ENCODE measurements around the gene YAF2. TPM values are rescaled to one million over a fixed set of nuclear protein-coding genes. Genes with fewer than 3 reads are reported as not detected.
A peak's percentile ranks its signal among the peaks of the same experiment; 100 is the strongest.

Gene YAF2
- total RNA-seq, 1 donor from 2014 or later = 22.4 TPM

- no peak for DNase-seq (ENCODE audit: low spot score)
- no peaks in the 10 kb centered on the region for H3K27me3 Mint-ChIP-seq (ENCODE audit: insufficient read depth, low read depth)
These were observed 109.7 kb downstream of the YAF2 start for GRCh38 chr12:42128327-42128726.

GRCh38 chr12:42126963-42127362 is 111.1 kb downstream of the YAF2 start:
- H3K79me2 ChIP-seq (ENCODE audit: low read depth) = peaks cover 77% of the 10 kb centered on the region

More at GRCh38 chr12:42128327-42128726, 109.7 kb downstream of the YAF2 start:
- no peaks in the 10 kb centered on the region for H3K9me3 ChIP-seq (ENCODE audit: low read depth)
- Mint-ChIP-seq H3K4me3 (no peak overlapping the region), H3K4me1 (peaks cover 7% of the 10 kb centered on the region), H3K27ac (no peak overlapping the region), H3K9me3 (peaks cover 4% of the 10 kb centered on the region), H3K36me3 (peaks cover 2% of the 10 kb centered on the region)
- H3K27ac ChIP-seq = no peak overlapping the region
- H3K9ac ChIP-seq = no peak overlapping the region
- no peak overlapping the region for H3K4me2 ChIP-seq
- H2AFZ ChIP-seq (replicated peaks) = no peak overlapping the region
- H3K4me1 ChIP-seq = peaks cover 14% of the 10 kb centered on the region
- H4K20me1 ChIP-seq (ENCODE audit: low read depth) = peaks cover 9% of the 10 kb centered on the region
- no peaks in the 10 kb centered on the region for H3K36me3 ChIP-seq
- TF ChIP-seq EZH2phosphoT487 (IDR thresholded peaks at IDR 0.05) (no peak), EZH2 (IDR thresholded peaks at IDR 0.05) (no peak), CTCF (IDR thresholded peaks at IDR 0.05) (no peak)
- H3F3A ChIP-seq (ENCODE audit: low read depth) = peaks cover 13% of the 10 kb centered on the region
- H3K4me3 ChIP-seq = no peak overlapping the region
- H3K27me3 ChIP-seq = no peaks in the 10 kb centered on the region
- H3K79me2 ChIP-seq (ENCODE audit: low read depth) = peaks cover 76% of the 10 kb centered on the region

GRCh38 chr12:42125388-42125767 is 112.7 kb downstream of the YAF2 start:
- Mint-ChIP-seq H3K36me3 (peaks cover 5% of the 10 kb centered on the region), H3K9me3 (no peaks in the 10 kb centered on the region), H3K27me3 (ENCODE audit: insufficient read depth, low read depth) (no peaks in the 10 kb centered on the region), H3K4me1 (peaks cover 4% of the 10 kb centered on the region), H3K27ac (no peak overlapping the region), H3K4me3 (no peak overlapping the region)
- Histone ChIP-seq H3K4me1 (peaks cover 14% of the 10 kb centered on the region), H3K9ac (no peak overlapping the region), H3K36me3 (no peaks in the 10 kb centered on the region), H3K27ac (peak overlapping the region; percentile 54), H4K20me1 (ENCODE audit: low read depth) (peaks cover 9% of the 10 kb centered on the region), H3K9me3 (ENCODE audit: low read depth) (no peaks in the 10 kb centered on the region), H2AFZ (replicated peaks) (no peak overlapping the region), H3F3A (ENCODE audit: low read depth) (peaks cover 13% of the 10 kb centered on the region), H3K4me3 (no peak overlapping the region), H3K27me3 (no peaks in the 10 kb centered on the region), H3K4me2 (no peak overlapping the region), H3K79me2 (ENCODE audit: low read depth) (peaks cover 77% of the 10 kb centered on the region)
- no peak for DNase-seq (ENCODE audit: low spot score)
- TF ChIP-seq CTCF (IDR thresholded peaks at IDR 0.05) (no peak), EZH2phosphoT487 (IDR thresholded peaks at IDR 0.05) (no peak), EZH2 (IDR thresholded peaks at IDR 0.05) (no peak)

More at GRCh38 chr12:42126963-42127362, 111.1 kb downstream of the YAF2 start:
- no peak for DNase-seq (ENCODE audit: low spot score)
- no peak overlapping the region for H3K4me3 Mint-ChIP-seq
- no peaks in the 10 kb centered on the region for H3K27me3 ChIP-seq
- no peak overlapping the region for H3K27ac ChIP-seq
- H3K36me3 ChIP-seq = no peaks in the 10 kb centered on the region
- no peaks in the 10 kb centered on the region for H3K27me3 Mint-ChIP-seq (ENCODE audit: insufficient read depth, low read depth)
- H3K4me1 ChIP-seq = peaks cover 14% of the 10 kb centered on the region
- H3F3A ChIP-seq (ENCODE audit: low read depth) = peaks cover 13% of the 10 kb centered on the region
- no peak overlapping the region for H3K9ac ChIP-seq
- no peaks in the 10 kb centered on the region for H3K9me3 ChIP-seq (ENCODE audit: low read depth)
- H3K36me3 Mint-ChIP-seq = no peaks in the 10 kb centered on the region
- H3K4me1 Mint-ChIP-seq = peaks cover 7% of the 10 kb centered on the region
- no peak overlapping the region for H3K4me2 ChIP-seq
- H4K20me1 ChIP-seq (ENCODE audit: low read depth) = peaks cover 9% of the 10 kb centered on the region
- no peak overlapping the region for H3K4me3 ChIP-seq
- H3K9me3 Mint-ChIP-seq = no peaks in the 10 kb centered on the region
- no peak overlapping the region for H2AFZ ChIP-seq (replicated peaks)
- H3K27ac Mint-ChIP-seq = no peak overlapping the region
- no peak for TF ChIP-seq EZH2phosphoT487 (IDR thresholded peaks at IDR 0.05)
- TF ChIP-seq EZH2 (IDR thresholded peaks at IDR 0.05) = no peak

GRCh38 chr12:42124764-42125387 is 113.2 kb downstream of the YAF2 start:
- TF ChIP-seq EZH2phosphoT487 (IDR thresholded peaks at IDR 0.05) (no peak), EZH2 (IDR thresholded peaks at IDR 0.05) (no peak), CTCF (IDR thresholded peaks at IDR 0.05) (no peak)
- Histone ChIP-seq H2AFZ (replicated peaks) (no peak overlapping the region), H3K36me3 (no peaks in the 10 kb centered on the region), H3K9me3 (ENCODE audit: low read depth) (no peaks in the 10 kb centered on the region), H3K4me1 (peaks cover 14% of the 10 kb centered on the region), H3K27ac (peak overlapping the region; percentile 54), H3F3A (ENCODE audit: low read depth) (peaks cover 13% of the 10 kb centered on the region), H4K20me1 (ENCODE audit: low read depth) (peaks cover 9% of the 10 kb centered on the region), H3K79me2 (ENCODE audit: low read depth) (peaks cover 76% of the 10 kb centered on the region), H3K4me2 (no peak overlapping the region), H3K9ac (no peak overlapping the region), H3K4me3 (no peak overlapping the region), H3K27me3 (no peaks in the 10 kb centered on the region)
- Mint-ChIP-seq H3K9me3 (no peaks in the 10 kb centered on the region), H3K27me3 (ENCODE audit: insufficient read depth, low read depth) (no peaks in the 10 kb centered on the region), H3K4me1 (no peaks in the 10 kb centered on the region), H3K27ac (no peak overlapping the region), H3K36me3 (peaks cover 9% of the 10 kb centered on the region), H3K4me3 (no peak overlapping the region)
- DNase-seq (ENCODE audit: low spot score) = no peak
